ENCODE measurements around the gene TFF1. TPM values are rescaled to one million over a fixed set of nuclear protein-coding genes. Genes with fewer than 3 reads are reported as not detected.

Gene TFF1
- total RNA-seq, 4 donors from 2014 or later: not detected

DNA sequence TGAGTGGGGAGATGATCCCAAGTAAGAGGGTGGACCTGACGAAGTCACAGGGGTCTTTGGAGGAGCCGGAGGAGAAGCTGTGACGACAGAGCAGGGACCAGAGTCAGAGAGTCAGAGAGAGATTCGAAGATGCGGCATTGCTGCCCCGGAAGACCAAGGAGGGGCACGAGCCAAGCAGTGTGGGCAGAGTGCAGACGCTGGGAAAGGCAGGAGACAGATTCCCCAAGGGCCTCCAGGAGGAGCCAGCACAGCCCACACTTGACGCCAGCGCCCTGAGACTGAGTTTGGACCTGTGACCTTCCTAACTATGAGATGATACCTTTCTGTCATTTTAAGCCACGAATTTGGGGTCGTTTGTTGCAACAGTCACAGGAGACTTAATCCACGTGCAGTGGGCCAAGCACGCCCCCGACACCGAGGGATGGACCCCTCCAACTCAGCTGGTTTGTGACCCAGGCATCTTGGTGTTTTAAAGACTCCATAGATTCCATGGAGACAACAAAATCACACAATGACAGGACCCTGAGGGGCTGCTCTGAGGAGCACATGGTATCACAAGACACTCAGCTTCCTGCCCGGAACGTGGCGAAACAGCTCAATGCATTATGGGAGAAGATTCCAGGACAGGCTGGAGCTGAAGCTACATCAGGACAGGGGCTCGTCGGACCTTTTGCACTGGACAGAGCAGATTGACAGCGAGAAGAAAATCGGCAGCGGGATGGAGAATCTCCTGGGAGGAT is 11.0 kb upstream of the TFF1 start:
- no peak for DNase-seq (ENCODE audit: low spot score in 2 of 2)
- no peak for TF ChIP-seq POLR2A (IDR thresholded peaks at IDR 0.05)
- TF ChIP-seq, protein P1, sequence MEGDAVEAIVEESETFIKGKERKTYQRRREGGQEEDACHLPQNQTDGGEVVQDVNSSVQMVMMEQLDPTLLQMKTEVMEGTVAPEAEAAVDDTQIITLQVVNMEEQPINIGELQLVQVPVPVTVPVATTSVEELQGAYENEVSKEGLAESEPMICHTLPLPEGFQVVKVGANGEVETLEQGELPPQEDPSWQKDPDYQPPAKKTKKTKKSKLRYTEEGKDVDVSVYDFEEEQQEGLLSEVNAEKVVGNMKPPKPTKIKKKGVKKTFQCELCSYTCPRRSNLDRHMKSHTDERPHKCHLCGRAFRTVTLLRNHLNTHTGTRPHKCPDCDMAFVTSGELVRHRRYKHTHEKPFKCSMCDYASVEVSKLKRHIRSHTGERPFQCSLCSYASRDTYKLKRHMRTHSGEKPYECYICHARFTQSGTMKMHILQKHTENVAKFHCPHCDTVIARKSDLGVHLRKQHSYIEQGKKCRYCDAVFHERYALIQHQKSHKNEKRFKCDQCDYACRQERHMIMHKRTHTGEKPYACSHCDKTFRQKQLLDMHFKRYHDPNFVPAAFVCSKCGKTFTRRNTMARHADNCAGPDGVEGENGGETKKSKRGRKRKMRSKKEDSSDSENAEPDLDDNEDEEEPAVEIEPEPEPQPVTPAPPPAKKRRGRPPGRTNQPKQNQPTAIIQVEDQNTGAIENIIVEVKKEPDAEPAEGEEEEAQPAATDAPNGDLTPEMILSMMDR (IDR thresholded peaks at IDR 0.05): no peak
- no peak for TF ChIP-seq EP300 (IDR thresholded peaks at IDR 0.05)
- no peak overlapping the region for H3K27ac ChIP-seq
- 72 to 77% methylated on average over 24 of the region's 24 CpGs for WGBS, 2 donors
- H3K27me3 ChIP-seq: peaks cover 0 to 11% of the 10 kb centered on the region in 2 donors
- peaks cover 0 to 15% (median 2%) of the 10 kb centered on the region in 4 donors for H3K9me3 ChIP-seq
- no peak overlapping the region for H3K4me3 ChIP-seq
- no peaks in the 10 kb centered on the region for H3K36me3 ChIP-seq
- no peaks in the 10 kb centered on the region for H3K4me1 ChIP-seq

DNA sequence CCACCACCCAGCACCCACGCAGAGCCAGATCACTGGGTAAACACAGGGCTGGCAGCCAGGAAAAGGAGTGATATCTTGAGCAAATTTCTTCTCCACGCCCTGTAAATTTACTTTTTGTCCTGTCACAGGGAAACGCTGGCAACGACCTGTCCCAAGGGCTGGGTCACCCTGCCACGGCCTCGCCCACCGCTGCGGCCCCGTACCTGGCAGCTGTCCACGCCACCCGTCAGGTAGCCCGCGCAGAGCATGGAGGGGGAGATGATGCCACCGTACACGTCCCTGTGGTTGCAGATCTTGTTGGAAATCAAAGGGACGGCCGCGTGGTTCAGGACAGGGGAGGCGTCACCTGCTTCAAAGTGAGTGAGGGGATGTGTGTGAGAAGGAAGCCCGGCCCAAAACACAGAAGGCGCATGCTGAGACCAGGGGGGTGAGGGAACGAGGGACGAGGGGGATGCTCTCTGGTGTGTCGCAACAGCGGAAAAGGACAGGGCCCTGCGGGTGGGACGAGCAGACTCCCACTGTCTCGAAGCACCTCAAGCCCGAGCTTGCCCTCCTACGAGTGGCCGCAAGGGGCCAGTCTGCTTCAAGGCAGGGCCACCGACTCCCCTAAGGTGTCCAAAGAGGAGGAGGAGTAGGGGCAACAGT is 10.1 kb upstream of the TFF1 start:
- Histone ChIP-seq H3K36me3 (no peaks in the 10 kb centered on the region), H3K4me1 (no peaks in the 10 kb centered on the region), H3K27me3 (peaks cover 0 to 11% of the 10 kb centered on the region in 2 donors), H3K4me3 (no peak overlapping the region), H3K9me3 (peaks cover 0 to 6% (median 0%) of the 10 kb centered on the region in 4 donors), H3K27ac (no peak overlapping the region)
- no peak for DNase-seq (ENCODE audit: low spot score in 2 of 2)
- 81 to 84% methylated on average over 31 to 32 of the region's 32 CpGs for WGBS, 2 donors
- TF ChIP-seq, protein P1 (IDR thresholded peaks at IDR 0.05): no peak
- no peak for TF ChIP-seq POLR2A (IDR thresholded peaks at IDR 0.05)
- no peak for TF ChIP-seq EP300 (IDR thresholded peaks at IDR 0.05)

DNA sequence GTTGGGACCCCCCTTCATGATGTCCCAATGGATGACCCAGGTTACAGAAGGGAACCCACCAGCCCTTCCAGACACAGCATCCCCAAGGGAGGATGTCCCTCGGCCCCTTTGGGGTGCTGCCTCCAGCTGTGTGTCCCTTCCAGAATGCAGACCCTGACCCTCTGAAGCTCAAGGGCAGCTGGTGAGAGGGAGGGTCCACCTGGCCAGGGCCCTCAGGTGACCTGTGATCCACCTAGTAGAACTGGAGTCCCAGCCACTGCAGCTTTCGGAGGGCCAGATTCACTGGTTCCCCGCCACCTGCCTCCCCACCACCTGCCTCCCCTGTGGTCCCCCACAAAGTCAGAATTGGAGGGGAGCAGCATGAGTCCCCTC is 9.6 kb upstream of the TFF1 start:
- TF ChIP-seq, protein P1 (IDR thresholded peaks at IDR 0.05): no peak
- TF ChIP-seq POLR2A (IDR thresholded peaks at IDR 0.05) (no peak), EP300 (IDR thresholded peaks at IDR 0.05) (no peak)
- Histone ChIP-seq H3K27me3 (peaks cover 0 to 11% of the 10 kb centered on the region in 2 donors), H3K27ac (no peak overlapping the region), H3K36me3 (no peaks in the 10 kb centered on the region), H3K4me3 (no peak overlapping the region), H3K9me3 (peaks cover 0 to under 1% (median 0%) of the 10 kb centered on the region in 4 donors), H3K4me1 (no peaks in the 10 kb centered on the region)
- 78 to 83% methylated on average over 1 to 3 of the region's 3 CpGs for WGBS, 2 donors
- no peak for DNase-seq (ENCODE audit: low spot score in 2 of 2)

DNA sequence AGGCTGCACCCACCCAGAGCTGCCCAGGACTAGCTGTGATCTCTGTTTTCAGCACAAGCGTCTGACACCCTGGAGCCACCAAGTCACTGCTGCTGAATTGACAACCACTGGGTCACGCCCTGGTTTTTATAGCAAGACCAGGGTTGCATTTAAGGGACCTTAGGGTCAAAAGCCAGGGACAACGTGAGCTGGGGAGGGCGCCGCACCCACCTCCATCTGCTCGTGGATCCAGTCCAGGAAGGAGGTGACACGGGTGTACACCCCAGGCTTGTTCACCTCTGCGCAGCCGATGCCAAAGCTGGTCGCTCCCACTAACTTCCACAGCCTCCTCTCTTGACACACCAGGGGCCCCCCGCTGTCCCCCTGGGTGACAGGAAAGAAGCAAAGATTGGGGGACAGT is 9.2 kb upstream of the TFF1 start:
- H3K4me1 ChIP-seq: no peaks in the 10 kb centered on the region
- H3K27ac ChIP-seq: no peak overlapping the region
- no peak for TF ChIP-seq POLR2A (IDR thresholded peaks at IDR 0.05)
- TF ChIP-seq EP300 (IDR thresholded peaks at IDR 0.05): no peak
- TF ChIP-seq, protein P1 (IDR thresholded peaks at IDR 0.05): no peak
- WGBS, 2 donors: 61 to 70% methylated on average over 11 of the region's 11 CpGs
- no peaks in the 10 kb centered on the region for H3K36me3 ChIP-seq
- H3K4me3 ChIP-seq: no peak overlapping the region
- no peak for DNase-seq (ENCODE audit: low spot score in 2 of 2)
- peaks cover 0 to 11% of the 10 kb centered on the region in 2 donors for H3K27me3 ChIP-seq
- H3K9me3 ChIP-seq: no peaks in the 10 kb centered on the region

DNA sequence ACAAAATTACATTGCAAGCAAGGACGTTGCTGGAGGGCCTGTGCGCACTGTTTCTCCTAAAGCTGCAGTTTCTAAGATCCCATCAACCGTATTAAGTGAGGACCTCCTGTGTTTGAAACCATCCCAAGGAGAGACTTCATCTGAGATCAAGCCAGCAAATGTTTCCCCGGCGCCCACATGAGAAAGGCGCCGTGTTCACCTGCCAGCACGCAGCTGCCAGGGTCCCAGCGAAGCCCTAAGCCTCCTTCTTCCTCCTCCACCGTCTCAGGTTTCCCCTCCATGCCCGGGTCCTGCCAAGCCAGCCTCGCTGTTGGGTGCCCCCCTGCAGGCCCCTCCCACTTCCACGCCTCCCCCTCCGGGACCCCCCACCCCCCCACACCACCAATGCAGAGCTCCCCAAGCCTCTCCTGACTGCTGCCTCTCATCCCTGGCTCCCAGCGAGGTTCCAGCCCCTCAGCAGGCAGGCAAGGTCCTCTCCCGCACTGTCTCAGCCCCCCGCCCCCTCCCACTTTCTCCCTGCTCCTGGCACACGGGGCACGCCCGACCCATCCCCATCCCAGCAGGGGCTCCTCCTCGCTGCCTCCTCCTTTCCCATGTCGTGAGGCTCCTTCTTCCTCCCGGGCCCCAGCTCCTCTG is 8.6 kb upstream of the TFF1 start:
- Histone ChIP-seq H3K36me3 (no peaks in the 10 kb centered on the region), H3K4me3 (no peak overlapping the region), H3K27me3 (peaks cover 0 to 11% of the 10 kb centered on the region in 2 donors), H3K9me3 (no peaks in the 10 kb centered on the region), H3K4me1 (no peaks in the 10 kb centered on the region), H3K27ac (no peak overlapping the region)
- DNase-seq (ENCODE audit: low spot score in 2 of 2): no peak
- no peak for TF ChIP-seq POLR2A (IDR thresholded peaks at IDR 0.05)
- TF ChIP-seq EP300 (IDR thresholded peaks at IDR 0.05): no peak
- TF ChIP-seq, protein P1 (IDR thresholded peaks at IDR 0.05): no peak
- WGBS, 2 donors: 20 to 44% methylated on average over 23 of the region's 23 CpGs
